Measurements from ENCODE around the gene ACADM.

ACADM gene

DNA sequence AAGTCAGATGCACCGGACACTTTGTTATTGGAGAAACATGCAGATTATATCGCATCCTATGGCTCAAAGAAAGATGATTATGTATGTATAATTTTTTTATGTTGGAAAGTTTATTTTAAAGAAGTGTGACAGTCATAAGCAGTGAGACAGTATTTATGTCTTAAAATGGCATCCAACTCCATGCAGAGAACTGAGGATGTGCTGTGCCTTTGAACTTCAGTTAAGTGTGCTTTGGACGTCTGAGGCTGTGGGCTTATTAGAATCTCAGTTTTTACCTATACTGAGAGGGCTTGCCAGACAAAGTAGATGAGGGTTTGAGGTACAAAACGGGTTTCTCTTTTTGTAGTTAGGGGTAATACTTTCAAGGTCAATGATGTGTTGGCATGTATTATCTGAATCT lies 63.0 kb downstream of the ACADM start:
- Histone ChIP-seq H3K27me3 (ENCODE audit: insufficient read depth, low read length) (no peaks in the 10 kb centered on the region), H3K9ac (ENCODE audit: low read length) (peak overlapping the region; percentile 57)
- WGBS (ENCODE audit: extremely low coverage, insufficient coverage, insufficient read length) = no CpG with 5 or more reads among the region's 4 CpGs

DNA sequence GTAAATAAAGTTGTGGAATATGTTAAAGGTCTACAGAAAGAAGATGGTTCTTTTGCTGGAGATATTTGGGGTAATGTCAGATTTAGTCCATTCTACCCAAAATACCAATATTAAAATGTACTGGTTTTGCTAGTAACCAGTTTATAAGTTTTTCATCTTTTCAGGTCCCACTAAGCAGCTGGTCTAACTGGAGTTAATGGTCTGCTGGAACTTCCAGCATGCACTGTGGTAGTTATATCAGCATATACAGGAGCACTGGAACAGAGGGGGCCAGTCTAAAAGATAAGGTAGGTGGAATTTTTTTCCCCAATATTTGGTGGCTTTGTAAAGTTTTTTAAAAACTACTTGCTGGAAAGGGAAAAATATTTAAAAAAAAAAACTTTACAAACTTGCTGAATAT lies 65.5 kb downstream of the ACADM start:
- Histone ChIP-seq H2AK5ac (ENCODE audit: low read length) (no peak overlapping the region), H2AFZ (ENCODE audit: insufficient read depth, low read length, poor library complexity) (no peak overlapping the region), H3K4me1 (ENCODE audit: control insufficient read depth in 1 of 2, insufficient read depth in 2 of 2, low read length in 2 of 2) (peaks cover 2 to 7% of the 10 kb centered on the region in 2 experiments), H3K14ac (ENCODE audit: low read length) (no peak overlapping the region), H2BK12ac (ENCODE audit: low read length) (no peak overlapping the region), H4K12ac (ENCODE audit: low read depth, low read length) (no peak overlapping the region), H3K79me2 (ENCODE audit: control insufficient read depth, insufficient read depth, low read length, poor library complexity) (peaks cover 7% of the 10 kb centered on the region), H3K18ac (ENCODE audit: low read length) (no peak overlapping the region), H3K27ac (ENCODE audit: low read depth, low read length) (no peak overlapping the region), H3K9ac (ENCODE audit: low read length) (no peak overlapping the region), H3K4ac (ENCODE audit: low read depth, low read length) (no peak overlapping the region), H4K8ac (ENCODE audit: low read depth, low read length) (no peak overlapping the region), H2BK5ac (ENCODE audit: low read depth, low read length, poor library complexity) (no peak overlapping the region), H3K79me1 (ENCODE audit: low read length) (peaks cover 7% of the 10 kb centered on the region), H3K36me3 (ENCODE audit: control insufficient read depth in 1 of 2, insufficient read depth in 2 of 2, low read length in 2 of 2) (peaks cover 16 to 21% of the 10 kb centered on the region in 2 experiments), H4K91ac (ENCODE audit: low read depth, low read length) (no peak overlapping the region), H3K4me3 (ENCODE audit: low read depth, low read length) (no peak overlapping the region), H3K9me3 (ENCODE audit: insufficient read depth, low read depth, low read length) (no peaks in the 10 kb centered on the region), H3K27me3 (ENCODE audit: insufficient read depth, low read length) (no peaks in the 10 kb centered on the region), H3K23ac (ENCODE audit: low read length) (no peak overlapping the region), H3K4me2 (ENCODE audit: low read length) (peak overlapping the region; percentile 40), H2BK120ac (ENCODE audit: insufficient read depth, low read length, poor library complexity) (no peak overlapping the region)
- DNase-seq = no peak

More for the DNA sequence above, 63.0 kb downstream of the ACADM start:
- no peak overlapping the region for H4K12ac ChIP-seq (ENCODE audit: low read depth, low read length)
- H3K4ac ChIP-seq (ENCODE audit: low read depth, low read length) = no peak overlapping the region
- H4K91ac ChIP-seq (ENCODE audit: low read depth, low read length) = no peak overlapping the region
- peaks cover 7% of the 10 kb centered on the region for H3K79me1 ChIP-seq (ENCODE audit: low read length)
- H2BK5ac ChIP-seq (ENCODE audit: low read depth, low read length, poor library complexity) = no peak overlapping the region
- H3K27ac ChIP-seq (ENCODE audit: low read depth, low read length) = no peak overlapping the region
- H2BK120ac ChIP-seq (ENCODE audit: insufficient read depth, low read length, poor library complexity) = no peak overlapping the region
- H2BK12ac ChIP-seq (ENCODE audit: low read length) = no peak overlapping the region
- H2AFZ ChIP-seq (ENCODE audit: insufficient read depth, low read length, poor library complexity) = no peak overlapping the region
- H3K4me3 ChIP-seq (ENCODE audit: low read depth, low read length) = no peak overlapping the region
- no peak overlapping the region for H3K18ac ChIP-seq (ENCODE audit: low read length)
- H3K4me1 ChIP-seq (ENCODE audit: control insufficient read depth in 1 of 2, insufficient read depth in 2 of 2, low read length in 2 of 2) = peaks cover 2 to 8% of the 10 kb centered on the region in 2 experiments
- H3K79me2 ChIP-seq (ENCODE audit: control insufficient read depth, insufficient read depth, low read length, poor library complexity) = peaks cover 7% of the 10 kb centered on the region
- H3K4me2 ChIP-seq (ENCODE audit: low read length) = peak overlapping the region; percentile 82
- no peak overlapping the region for H4K8ac ChIP-seq (ENCODE audit: low read depth, low read length)
- no peak overlapping the region for H3K14ac ChIP-seq (ENCODE audit: low read length)
- no peaks in the 10 kb centered on the region for H3K9me3 ChIP-seq (ENCODE audit: insufficient read depth, low read depth, low read length)
- no peak overlapping the region for H3K23ac ChIP-seq (ENCODE audit: low read length)
- no peak for DNase-seq
- no peak overlapping the region for H2AK5ac ChIP-seq (ENCODE audit: low read length)
- peaks cover 8 to 12% of the 10 kb centered on the region in 2 experiments for H3K36me3 ChIP-seq (ENCODE audit: control insufficient read depth in 1 of 2, insufficient read depth in 2 of 2, low read length in 2 of 2)

DNA sequence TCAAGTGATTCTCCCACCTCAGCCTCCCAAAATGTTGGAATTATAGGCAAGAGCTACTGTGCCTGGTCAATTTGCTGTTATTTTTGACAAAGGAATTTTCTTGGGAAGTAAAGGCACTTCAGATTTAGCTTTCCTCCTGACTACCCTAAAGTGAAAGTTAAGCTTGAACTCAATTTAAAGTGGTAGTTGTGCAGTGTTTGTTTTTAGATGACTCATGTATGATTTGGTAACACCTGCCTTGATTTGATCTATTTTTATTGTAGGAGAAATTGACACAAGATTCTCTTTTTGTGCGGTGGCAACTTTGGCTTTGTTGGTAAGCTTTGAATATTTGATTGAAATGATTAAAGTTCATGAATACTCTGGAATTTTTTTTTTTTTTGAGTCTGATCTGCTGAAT lies 66.5 kb downstream of the ACADM start:
- H3K18ac ChIP-seq (ENCODE audit: low read length) = no peak overlapping the region
- H4K8ac ChIP-seq (ENCODE audit: low read depth, low read length) = no peak overlapping the region
- no peak overlapping the region for H2BK120ac ChIP-seq (ENCODE audit: insufficient read depth, low read length, poor library complexity)
- no peaks in the 10 kb centered on the region for H3K27me3 ChIP-seq (ENCODE audit: insufficient read depth, low read length)
- no peak overlapping the region for H2BK12ac ChIP-seq (ENCODE audit: low read length)
- no peak for DNase-seq
- no CpG with 5 or more reads among the region's 1 CpG for WGBS (ENCODE audit: extremely low coverage, insufficient coverage, insufficient read length)
- peaks cover 7% of the 10 kb centered on the region for H3K79me2 ChIP-seq (ENCODE audit: control insufficient read depth, insufficient read depth, low read length, poor library complexity)
- H2AK5ac ChIP-seq (ENCODE audit: low read length) = no peak overlapping the region
- H3K9ac ChIP-seq (ENCODE audit: low read length) = no peak overlapping the region
- H3K27ac ChIP-seq (ENCODE audit: low read depth, low read length) = no peak overlapping the region
- H3K4me1 ChIP-seq (ENCODE audit: control insufficient read depth in 1 of 2, insufficient read depth in 2 of 2, low read length in 2 of 2) = peaks cover 2 to 5% of the 10 kb centered on the region in 2 experiments
- no peak overlapping the region for H4K12ac ChIP-seq (ENCODE audit: low read depth, low read length)
- no peak overlapping the region for H3K4me2 ChIP-seq (ENCODE audit: low read length)
- H3K36me3 ChIP-seq (ENCODE audit: control insufficient read depth in 1 of 2, insufficient read depth in 2 of 2, low read length in 2 of 2) = peaks cover 24 to 28% of the 10 kb centered on the region in 2 experiments
- H3K14ac ChIP-seq (ENCODE audit: low read length) = no peak overlapping the region
- no peak overlapping the region for H3K4me3 ChIP-seq (ENCODE audit: low read depth, low read length)
- H3K79me1 ChIP-seq (ENCODE audit: low read length) = peaks cover 3% of the 10 kb centered on the region
- no peak overlapping the region for H3K23ac ChIP-seq (ENCODE audit: low read length)
- no peak overlapping the region for H4K91ac ChIP-seq (ENCODE audit: low read depth, low read length)
- H3K4ac ChIP-seq (ENCODE audit: low read depth, low read length) = no peak overlapping the region
- no peak overlapping the region for H2AFZ ChIP-seq (ENCODE audit: insufficient read depth, low read length, poor library complexity)
- H2BK5ac ChIP-seq (ENCODE audit: low read depth, low read length, poor library complexity) = no peak overlapping the region
- no peaks in the 10 kb centered on the region for H3K9me3 ChIP-seq (ENCODE audit: insufficient read depth, low read depth, low read length)

DNA sequence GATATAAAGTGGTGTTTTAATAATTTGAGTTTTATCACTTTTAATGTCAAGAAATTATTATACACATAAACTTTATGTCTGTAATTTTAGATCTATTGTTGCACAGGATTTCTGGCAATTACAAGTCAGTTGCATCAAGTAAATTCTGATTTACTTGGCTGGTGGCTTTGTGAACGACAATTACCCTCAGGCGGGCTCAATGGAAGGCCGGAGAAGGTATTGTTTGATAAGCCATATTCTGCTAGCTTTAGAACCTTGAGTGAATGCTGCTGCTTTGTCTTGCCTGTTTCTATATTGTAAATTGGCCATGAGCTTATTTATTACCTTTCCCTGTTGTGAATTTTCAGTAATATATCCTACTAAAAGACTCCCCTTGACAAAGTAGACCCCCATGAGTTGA lies 67.6 kb downstream of the ACADM start:
- DNase-seq = no peak
- no peak overlapping the region for H2BK12ac ChIP-seq (ENCODE audit: low read length)
- H3K4me3 ChIP-seq (ENCODE audit: low read depth, low read length) = no peak overlapping the region
- H4K8ac ChIP-seq (ENCODE audit: low read depth, low read length) = no peak overlapping the region
- H3K18ac ChIP-seq (ENCODE audit: low read length) = no peak overlapping the region
- H4K12ac ChIP-seq (ENCODE audit: low read depth, low read length) = no peak overlapping the region
- no peaks in the 10 kb centered on the region for H3K27me3 ChIP-seq (ENCODE audit: insufficient read depth, low read length)
- peaks cover 29 to 36% of the 10 kb centered on the region in 2 experiments for H3K36me3 ChIP-seq (ENCODE audit: control insufficient read depth in 1 of 2, insufficient read depth in 2 of 2, low read length in 2 of 2)
- H4K91ac ChIP-seq (ENCODE audit: low read depth, low read length) = no peak overlapping the region
- no peaks in the 10 kb centered on the region for H3K79me1 ChIP-seq (ENCODE audit: low read length)
- no peak overlapping the region for H3K27ac ChIP-seq (ENCODE audit: low read depth, low read length)
- H2BK120ac ChIP-seq (ENCODE audit: insufficient read depth, low read length, poor library complexity) = no peak overlapping the region
- no peak overlapping the region for H3K4ac ChIP-seq (ENCODE audit: low read depth, low read length)
- no peak overlapping the region for H3K23ac ChIP-seq (ENCODE audit: low read length)
- no peak overlapping the region for H3K14ac ChIP-seq (ENCODE audit: low read length)
- no peak overlapping the region for H2BK5ac ChIP-seq (ENCODE audit: low read depth, low read length, poor library complexity)
- H3K9me3 ChIP-seq (ENCODE audit: insufficient read depth, low read depth, low read length) = no peaks in the 10 kb centered on the region
- no CpG with 5 or more reads among the region's 3 CpGs for WGBS (ENCODE audit: extremely low coverage, insufficient coverage, insufficient read length)
- peaks cover 2 to 5% of the 10 kb centered on the region in 2 experiments for H3K4me1 ChIP-seq (ENCODE audit: control insufficient read depth in 1 of 2, insufficient read depth in 2 of 2, low read length in 2 of 2)
- H2AK5ac ChIP-seq (ENCODE audit: low read length) = no peak overlapping the region
- no peak overlapping the region for H3K9ac ChIP-seq (ENCODE audit: low read length)
- no peak overlapping the region for H3K4me2 ChIP-seq (ENCODE audit: low read length)
- H2AFZ ChIP-seq (ENCODE audit: insufficient read depth, low read length, poor library complexity) = no peak overlapping the region
- H3K79me2 ChIP-seq (ENCODE audit: control insufficient read depth, insufficient read depth, low read length, poor library complexity) = peaks cover 3% of the 10 kb centered on the region

Data from trophoblast cell (in vitro differentiated cells and primary cell).